Testis (tissue), 2 donors: Measurements from ENCODE around the gene IGFBP7.

Source experiments
- POLR2A ChIP-seq: fragments of 450-650 bp; IDR thresholded peaks from one replicate; pipeline ENCODE4 v1.6.1; 2017; ENCODE audit warnings: antibody characterized with exemption, mild to moderate bottlenecking, moderate library complexity
- TF ChIP-seq, protein P1 (sequence below), 3 experiments: fragments of 450-650 bp in 2 of 3; fragments of 200-600 bp in 1 of 3; sonication (generic) in 1 of 3; IDR thresholded peaks; one replicate each; pipeline ENCODE4 v1.5.1; 2016 to 2019; ENCODE audit warnings: antibody characterized with exemption in 3 of 3, mild to moderate bottlenecking in 2 of 3, moderate library complexity in 1 of 3

DNA sequence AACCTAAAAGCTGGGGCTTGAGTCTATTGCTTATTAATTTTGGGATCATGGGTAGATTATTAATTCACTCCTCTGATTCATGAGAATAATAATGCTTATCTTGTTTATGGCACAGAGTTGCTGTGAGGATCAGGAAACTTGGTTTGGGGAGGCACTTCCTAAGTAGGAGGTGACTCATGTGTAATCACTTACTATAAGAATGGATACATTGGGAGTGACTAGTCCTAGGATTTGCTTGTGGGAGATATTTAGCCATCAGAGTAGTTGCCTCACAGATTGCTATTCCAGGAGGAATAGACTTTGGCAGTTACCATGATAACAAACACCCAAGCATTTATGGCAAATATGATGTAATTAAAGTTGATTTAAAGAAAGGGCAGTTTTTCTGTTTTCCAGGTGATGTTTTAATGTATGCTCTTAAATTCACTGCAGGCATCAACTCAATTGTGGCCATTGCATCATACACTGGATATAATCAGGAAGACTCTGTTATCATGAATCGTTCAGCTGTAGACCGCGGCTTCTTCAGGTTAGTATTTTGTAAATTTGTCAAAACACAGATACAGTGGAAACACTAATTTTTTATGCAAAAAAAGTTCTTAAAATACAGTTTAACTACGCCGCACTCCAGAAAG, 89.6 kb downstream of the IGFBP7 start:
- TF ChIP-seq, protein P1, sequence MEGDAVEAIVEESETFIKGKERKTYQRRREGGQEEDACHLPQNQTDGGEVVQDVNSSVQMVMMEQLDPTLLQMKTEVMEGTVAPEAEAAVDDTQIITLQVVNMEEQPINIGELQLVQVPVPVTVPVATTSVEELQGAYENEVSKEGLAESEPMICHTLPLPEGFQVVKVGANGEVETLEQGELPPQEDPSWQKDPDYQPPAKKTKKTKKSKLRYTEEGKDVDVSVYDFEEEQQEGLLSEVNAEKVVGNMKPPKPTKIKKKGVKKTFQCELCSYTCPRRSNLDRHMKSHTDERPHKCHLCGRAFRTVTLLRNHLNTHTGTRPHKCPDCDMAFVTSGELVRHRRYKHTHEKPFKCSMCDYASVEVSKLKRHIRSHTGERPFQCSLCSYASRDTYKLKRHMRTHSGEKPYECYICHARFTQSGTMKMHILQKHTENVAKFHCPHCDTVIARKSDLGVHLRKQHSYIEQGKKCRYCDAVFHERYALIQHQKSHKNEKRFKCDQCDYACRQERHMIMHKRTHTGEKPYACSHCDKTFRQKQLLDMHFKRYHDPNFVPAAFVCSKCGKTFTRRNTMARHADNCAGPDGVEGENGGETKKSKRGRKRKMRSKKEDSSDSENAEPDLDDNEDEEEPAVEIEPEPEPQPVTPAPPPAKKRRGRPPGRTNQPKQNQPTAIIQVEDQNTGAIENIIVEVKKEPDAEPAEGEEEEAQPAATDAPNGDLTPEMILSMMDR (IDR thresholded peaks at IDR 0.05), result no peak
- TF ChIP-seq POLR2A, result no peak
